BJ (cell line): ENCODE results near the gene NAA80. TPM values are rescaled to one million over a fixed set of nuclear protein-coding genes. Genes with fewer than 3 reads are reported as not detected.
"Not testable (repeated sequence)": the region's sequence is repeated elsewhere in the genome, so short reads cannot be mapped to it uniquely, and the experiment has no call there.

ENCODE experiments used
- CTCF ChIA-PET: fragments of 350-600 bp; formaldehyde crosslinking; extraction: SDS; loops from one replicate; lab custom pipeline; 2021; ENCODE audit warnings: antibody characterized with exemption, inconsistent platforms; lab: Yijun Ruan, JAX
- POLR2A ChIA-PET: fragments of 300-600 bp; sonication (Branson Sonifier 250); formaldehyde crosslinking; extraction: SDS; loops from one replicate; lab custom pipeline; 2021; ENCODE audit warnings: antibody characterized with exemption; lab: Charles Lee
- DNase-seq: peaks from one replicate; pipeline ENCODE4 v3.0.0-alpha.2; 2011; ENCODE audit warnings: low read depth
- H3K27me3 ChIP-seq: 2 replicates; pipeline ENCODE4 v1.6.0; 2011; ENCODE audit warnings: low read length; ENCODE audit not compliant: control insufficient read depth, insufficient read depth
- H3K36me3 ChIP-seq: 2 replicates; pipeline ENCODE4 v1.5.1; 2011; ENCODE audit warnings: low read length; ENCODE audit not compliant: control insufficient read depth, insufficient read depth
- H3K4me3 ChIP-seq: 2 replicates; pipeline ENCODE4 v1.5.1; 2011; ENCODE audit warnings: low read depth, mild to moderate bottlenecking, control low read depth, low read length
- polyA plus RNA-seq: library from polyadenylated mRNA; depleted of rRNA; stranded (reverse); fragments of >200 nt; gene quantifications from 2 replicates; pipeline ENCODE4 v1.2.3, GENCODE V29; 2011
- TF ChIP-seq, protein P1 (sequence below): IDR thresholded peaks from 2 replicates; pipeline ENCODE4 v1.5.1; 2011; ENCODE audit warnings: low read depth, mild to moderate bottlenecking, control low read depth, inconsistent platforms, low read length, moderate library complexity; ENCODE audit not compliant: insufficient read depth

The NAA80 gene
- polyA plus RNA-seq, 1 experiment, result 5.8 TPM

DNA sequence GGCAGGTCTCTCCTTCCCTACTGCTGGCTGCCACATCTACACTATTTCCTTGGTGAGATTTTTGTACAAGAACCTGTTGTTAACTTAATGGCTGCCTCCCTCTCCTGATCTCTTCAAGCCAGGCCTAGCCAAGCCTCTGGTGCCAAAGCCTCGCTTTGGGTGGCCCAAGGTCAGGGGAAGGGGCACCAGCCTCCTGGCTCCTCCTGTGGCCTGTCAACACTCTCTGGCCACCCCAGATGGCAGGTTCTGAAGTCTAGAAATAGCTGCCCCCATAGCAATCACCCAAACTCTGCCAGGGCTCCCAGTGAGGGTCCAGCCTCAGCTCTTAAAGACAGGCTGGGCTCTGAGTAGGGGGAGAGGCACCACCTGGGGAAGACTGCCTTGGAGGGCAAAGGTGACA, 11.9 kb downstream of the NAA80 start:
- POLR2A ChIA-PET, result no interaction called here
- Histone ChIP-seq H3K4me3 (no peak overlapping the region), H3K36me3 (peaks cover 31% of the 10 kb centered on the region), H3K27me3 (no peaks in the 10 kb centered on the region)
- TF ChIP-seq, protein P1, sequence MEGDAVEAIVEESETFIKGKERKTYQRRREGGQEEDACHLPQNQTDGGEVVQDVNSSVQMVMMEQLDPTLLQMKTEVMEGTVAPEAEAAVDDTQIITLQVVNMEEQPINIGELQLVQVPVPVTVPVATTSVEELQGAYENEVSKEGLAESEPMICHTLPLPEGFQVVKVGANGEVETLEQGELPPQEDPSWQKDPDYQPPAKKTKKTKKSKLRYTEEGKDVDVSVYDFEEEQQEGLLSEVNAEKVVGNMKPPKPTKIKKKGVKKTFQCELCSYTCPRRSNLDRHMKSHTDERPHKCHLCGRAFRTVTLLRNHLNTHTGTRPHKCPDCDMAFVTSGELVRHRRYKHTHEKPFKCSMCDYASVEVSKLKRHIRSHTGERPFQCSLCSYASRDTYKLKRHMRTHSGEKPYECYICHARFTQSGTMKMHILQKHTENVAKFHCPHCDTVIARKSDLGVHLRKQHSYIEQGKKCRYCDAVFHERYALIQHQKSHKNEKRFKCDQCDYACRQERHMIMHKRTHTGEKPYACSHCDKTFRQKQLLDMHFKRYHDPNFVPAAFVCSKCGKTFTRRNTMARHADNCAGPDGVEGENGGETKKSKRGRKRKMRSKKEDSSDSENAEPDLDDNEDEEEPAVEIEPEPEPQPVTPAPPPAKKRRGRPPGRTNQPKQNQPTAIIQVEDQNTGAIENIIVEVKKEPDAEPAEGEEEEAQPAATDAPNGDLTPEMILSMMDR, result no peak
- no peak for DNase-seq
- CTCF ChIA-PET, result no interaction called here

DNA sequence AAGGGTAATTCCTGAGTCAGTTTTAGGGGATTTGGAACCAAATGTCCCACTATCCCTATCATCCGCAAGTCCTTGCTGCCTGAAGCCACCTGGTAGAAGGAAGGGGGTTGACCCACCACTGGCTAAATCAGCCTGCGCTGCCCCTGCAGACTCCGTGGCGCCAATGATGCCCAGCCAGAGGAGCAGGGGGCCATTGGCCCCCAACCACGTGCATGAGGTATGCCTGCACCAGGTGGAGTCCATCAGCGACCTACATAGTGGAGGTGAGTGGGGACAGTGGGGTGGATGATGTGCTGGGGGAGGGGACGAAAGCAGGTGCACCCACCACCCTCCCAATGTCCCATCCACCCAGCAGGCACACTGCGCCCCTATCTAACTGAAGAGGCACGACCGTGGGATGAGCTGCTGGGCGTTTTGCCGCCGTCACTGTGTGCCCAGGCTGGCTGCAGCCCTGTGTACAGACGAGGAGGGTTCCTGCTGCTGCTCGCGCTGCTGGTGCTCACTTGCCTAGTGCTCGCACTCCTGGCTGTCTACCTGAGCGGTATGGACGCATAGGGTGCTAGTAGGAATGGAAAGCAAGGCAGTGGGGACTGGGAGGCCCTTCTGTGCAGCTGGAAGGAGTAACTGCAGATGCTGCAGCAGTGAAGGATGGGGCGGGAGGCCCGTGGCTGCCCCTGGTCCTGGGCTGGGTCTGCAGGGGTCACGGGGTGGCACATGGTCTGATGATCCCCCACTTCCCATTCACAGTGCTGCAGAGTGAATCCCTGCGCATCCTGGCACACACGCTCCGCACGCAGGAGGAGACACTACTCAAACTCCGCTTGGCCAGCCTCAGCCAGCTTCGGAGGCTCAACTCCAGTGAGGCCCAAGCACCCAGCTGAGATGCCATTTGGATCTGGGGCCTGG, 12.6 kb downstream of the NAA80 start:
- CTCF ChIA-PET, result no interaction called here
- TF ChIP-seq, protein P1, result no peak
- Histone ChIP-seq H3K27me3 (no peaks in the 10 kb centered on the region), H3K4me3 (no peak overlapping the region), H3K36me3 (peaks cover 31% of the 10 kb centered on the region)
- POLR2A ChIA-PET, result no interaction called here
- no peak for DNase-seq

DNA sequence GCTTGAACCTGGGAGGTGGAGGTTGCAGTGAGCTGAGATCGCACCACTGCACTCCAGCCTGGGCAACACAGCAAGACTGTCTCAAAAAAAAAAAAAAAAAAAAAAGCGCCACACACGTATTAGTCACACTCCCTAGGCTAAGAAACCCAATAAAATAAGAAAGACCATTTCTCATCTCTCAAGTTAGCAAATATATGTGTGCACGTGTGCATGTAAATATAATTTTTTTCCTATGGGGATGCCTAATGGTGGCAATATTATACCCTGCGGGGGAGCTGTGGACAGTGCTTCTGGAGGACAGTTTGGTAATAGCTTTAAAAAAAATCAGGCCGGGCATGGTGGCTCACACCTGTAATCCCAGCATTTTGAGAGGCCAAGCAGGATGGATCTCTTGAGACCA, 15.1 kb downstream of the NAA80 start:
- POLR2A ChIA-PET, result interaction anchor here (0.7 kb wide), 1 partner anchor 480 kb away, joined by 15 read pairs; no protein-coding TSS in a partner anchor
- H3K36me3 ChIP-seq, result peaks cover 18% of the 10 kb centered on the region
- CTCF ChIA-PET, result interaction anchor here (0.7 kb wide), 1 partner anchor 258 kb away, joined by 3 read pairs; no protein-coding TSS in a partner anchor
- not testable (repeated sequence) for DNase-seq, H3K4me3 ChIP-seq, H3K27me3 ChIP-seq

DNA sequence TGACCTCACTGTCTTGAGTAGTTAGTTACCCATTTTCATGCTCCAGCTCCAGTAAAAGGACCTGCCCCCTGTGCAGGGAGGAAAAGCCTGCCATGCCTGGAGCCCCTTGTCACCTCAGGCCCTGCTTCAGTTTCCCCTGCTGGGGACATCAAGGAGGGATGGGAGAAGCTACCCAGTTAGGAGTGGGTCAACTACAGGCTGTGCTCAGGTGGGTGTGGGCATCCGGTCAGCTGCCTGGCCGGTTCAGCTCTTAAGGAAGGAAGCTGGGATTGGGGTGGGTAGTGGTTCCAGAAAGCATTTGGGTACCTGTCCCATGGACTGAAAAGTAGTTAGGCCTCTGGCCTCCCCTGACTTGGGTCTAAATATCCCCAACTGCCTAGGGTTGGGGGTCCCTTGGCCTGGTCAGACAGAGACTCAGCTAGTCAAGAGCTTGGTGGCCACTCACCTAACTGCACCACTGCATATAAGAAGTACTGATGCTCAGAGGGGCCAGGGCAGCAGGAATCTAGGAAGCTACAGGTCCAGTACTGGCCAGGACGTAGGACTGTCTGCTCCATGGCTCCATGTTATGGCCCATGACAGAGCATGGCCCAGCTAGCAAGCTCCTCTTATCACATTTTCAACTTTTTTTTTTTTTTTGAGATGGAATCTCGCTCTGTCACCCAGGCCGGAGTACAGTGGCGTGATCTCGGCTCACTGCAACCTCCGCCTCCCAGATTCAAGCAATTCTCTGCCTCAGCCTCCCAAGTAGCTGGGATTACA, 19.8 kb downstream of the NAA80 start:
- CTCF ChIA-PET, result interaction anchor here (0.6 to 5.6 kb wide), 9 partner anchors 10 to 85 kb away, joined by 3 to 23 read pairs (median 4); partner anchors contain the start of genes HYAL2 and SEMA3B
- TF ChIP-seq, protein P1, result no peak

DNA sequence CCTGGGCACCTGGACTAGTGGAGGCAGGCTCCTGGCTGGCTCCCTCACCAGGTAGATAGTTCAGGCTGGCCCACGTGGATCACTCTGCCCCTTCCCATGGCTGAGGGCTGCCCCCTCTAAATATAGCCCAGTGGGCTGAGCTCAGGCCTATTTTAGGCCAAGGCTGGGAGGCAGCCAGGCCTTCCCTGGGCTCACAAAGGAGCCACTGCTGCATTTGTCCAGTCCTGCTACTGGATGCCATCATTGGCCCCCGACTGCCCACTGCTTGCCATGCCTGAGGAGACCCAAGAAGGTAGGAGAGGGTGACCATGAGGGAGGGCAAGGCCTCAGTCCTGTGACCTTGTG, 20.4 kb downstream of the NAA80 start, which contains the start of gene LSMEM2:
Gene LSMEM2, plus strand, starts transcription at position 208 of the 345 bp plus-strand sequence. Its CDS starts 27 bp downstream, at position 235.
- Histone ChIP-seq H3K27me3 (no peaks in the 10 kb centered on the region), H3K4me3 (no peak within 1 kb of the TSS), H3K36me3 (peaks cover 26% of the 10 kb centered on the region)
- no peak for DNase-seq
- ChIA-PET POLR2A (no interaction called here), CTCF (interaction anchor here (0.6 to 5.6 kb wide), 9 partner anchors 10 to 336 kb away, joined by 3 to 23 read pairs (median 4); partner anchors contain the start of genes HYAL2 and SEMA3B)
- TF ChIP-seq, protein P1, result no peak

More for the DNA sequence above, 19.8 kb downstream of the NAA80 start:
- no peak for DNase-seq
- POLR2A ChIA-PET, result interaction anchor here (0.6 kb wide), 2 partner anchors 13 to 68 kb away, joined by 4 to 6 read pairs; no protein-coding TSS in a partner anchor
- Histone ChIP-seq H3K27me3 (no peaks in the 10 kb centered on the region), H3K36me3 (peaks cover 22% of the 10 kb centered on the region), H3K4me3 (no peak overlapping the region)
